Cerebellar cortex (tissue), 1 donor: ENCODE data around the gene CLCN7.
"Not testable (repeated sequence)": the region's sequence is repeated elsewhere in the genome, so short reads cannot be mapped to it uniquely, and the experiment has no call there.

Experiments used
- DNase-seq: peaks from one replicate; pipeline ENCODE4 v3.0.0-alpha.2; 2015; ENCODE audit warnings: low spot score

Gene CLCN7

DNA sequence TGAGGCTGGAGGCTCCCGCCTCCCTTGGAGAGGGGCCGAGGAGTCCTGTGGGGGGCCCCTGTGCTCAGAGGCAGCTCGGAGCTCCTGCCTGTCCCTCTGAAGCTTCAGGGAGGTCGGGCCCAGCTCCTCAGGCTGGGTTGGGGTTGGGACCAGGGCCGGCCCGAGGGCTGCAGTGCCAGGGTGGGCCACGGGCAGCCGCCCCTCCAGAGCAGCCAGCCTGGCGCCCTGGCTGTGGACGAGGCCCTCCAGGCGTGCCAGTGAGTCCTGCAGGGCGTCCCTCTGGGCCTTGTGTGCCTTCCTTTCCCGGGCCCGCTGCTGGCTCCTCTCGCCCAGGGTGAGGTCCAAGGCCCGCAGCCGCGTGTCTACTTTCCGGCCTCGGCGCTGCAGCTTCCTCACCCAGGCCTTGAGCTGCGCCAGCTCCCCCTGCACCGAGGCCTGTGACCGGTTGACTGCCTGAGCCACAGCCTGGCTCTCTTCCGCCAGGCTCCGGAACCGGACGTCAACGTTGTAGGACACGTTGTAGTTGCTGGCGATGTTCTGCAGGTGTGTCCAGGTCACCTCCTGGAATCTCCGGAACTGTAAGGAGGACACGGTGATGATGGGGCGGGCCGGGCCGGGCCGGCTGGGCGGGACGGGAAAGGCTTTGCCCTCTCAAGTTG, 12.7 kb upstream of the CLCN7 start:
- DNase-seq, result no peak

- DNase-seq, result no peak
These were observed 11.9 kb upstream of the CLCN7 start for GRCh38 chr16:1486551-1487390.

DNA sequence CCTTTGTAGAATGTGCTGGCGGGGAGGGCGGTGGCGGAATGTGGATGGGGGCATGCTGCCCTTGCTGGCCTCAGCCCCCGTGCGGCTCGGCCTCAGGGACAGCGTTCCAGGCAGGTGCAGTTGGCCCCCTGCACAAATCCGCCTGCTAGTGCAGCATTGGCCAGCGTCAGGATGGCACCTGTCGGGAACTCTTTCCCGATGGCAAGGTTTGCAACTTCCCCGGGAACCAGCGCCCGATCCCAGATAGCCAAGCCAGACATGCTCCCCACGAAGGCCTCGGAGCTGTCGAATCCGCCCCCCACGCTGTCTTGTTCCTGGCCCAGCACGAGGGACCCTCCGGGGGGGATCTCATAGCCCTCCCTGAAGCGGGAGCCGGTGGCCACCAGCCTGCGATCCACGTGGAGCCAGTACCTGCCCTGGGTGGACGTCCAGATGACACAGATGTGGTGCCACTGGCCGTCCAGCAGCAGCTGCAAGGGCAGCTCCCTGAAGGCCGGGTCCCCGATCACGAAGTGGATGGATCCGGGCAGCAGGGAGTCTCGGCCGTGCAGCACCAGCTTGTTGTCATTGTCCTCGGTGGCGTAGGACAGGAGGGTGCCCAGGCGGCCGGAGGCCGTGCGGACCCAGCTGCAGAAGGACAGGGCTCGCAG, 11.1 kb upstream of the CLCN7 start:
- DNase-seq, result no peak

- DNase-seq, result no peak
These were observed 7.3 kb upstream of the CLCN7 start for GRCh38 chr16:1481906-1482835.

DNA sequence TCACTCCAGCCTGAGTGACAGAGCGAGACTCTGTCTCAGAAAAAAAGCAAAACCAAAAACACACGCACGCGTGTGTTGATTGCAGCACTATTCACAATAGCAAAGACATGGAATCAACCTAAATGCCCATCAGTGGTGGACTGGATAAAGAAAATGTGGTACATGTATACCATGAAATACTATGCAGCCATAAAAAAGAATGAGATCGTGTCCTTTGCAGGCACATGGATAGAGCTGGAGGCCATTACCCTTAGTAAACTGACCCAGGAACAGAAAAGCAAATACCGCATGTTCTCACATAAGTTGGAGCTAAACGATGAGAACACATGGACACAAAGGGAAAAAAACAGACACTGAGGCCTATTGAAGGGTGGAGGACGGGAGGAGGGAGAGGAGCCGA, 4.1 kb upstream of the CLCN7 start:
- DNase-seq, result not testable (repeated sequence)

DNA sequence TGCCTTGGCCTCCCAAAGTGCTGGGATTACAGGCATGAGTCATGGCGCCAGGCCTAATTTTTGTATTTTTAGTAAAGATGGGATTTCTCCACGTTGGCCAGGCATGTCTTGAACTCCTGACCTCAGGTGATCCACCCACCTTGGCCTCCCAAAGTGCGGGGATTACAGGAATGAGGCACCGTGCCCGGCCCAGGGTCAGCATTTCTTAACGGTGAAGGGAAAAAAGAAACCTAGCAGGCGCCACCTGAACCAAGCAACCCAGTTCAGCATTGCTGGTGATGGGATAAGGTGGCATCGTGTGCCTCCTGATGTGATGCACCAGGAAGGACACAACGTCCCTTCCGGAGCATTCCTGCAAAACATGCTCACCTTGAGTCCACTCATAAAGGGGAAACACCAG, 2.2 kb upstream of the CLCN7 start:
- DNase-seq, result no peak

GRCh38 chr16:1475552-1476114, 805 bp upstream of the CLCN7 start:
- DNase-seq, result no peak

DNA sequence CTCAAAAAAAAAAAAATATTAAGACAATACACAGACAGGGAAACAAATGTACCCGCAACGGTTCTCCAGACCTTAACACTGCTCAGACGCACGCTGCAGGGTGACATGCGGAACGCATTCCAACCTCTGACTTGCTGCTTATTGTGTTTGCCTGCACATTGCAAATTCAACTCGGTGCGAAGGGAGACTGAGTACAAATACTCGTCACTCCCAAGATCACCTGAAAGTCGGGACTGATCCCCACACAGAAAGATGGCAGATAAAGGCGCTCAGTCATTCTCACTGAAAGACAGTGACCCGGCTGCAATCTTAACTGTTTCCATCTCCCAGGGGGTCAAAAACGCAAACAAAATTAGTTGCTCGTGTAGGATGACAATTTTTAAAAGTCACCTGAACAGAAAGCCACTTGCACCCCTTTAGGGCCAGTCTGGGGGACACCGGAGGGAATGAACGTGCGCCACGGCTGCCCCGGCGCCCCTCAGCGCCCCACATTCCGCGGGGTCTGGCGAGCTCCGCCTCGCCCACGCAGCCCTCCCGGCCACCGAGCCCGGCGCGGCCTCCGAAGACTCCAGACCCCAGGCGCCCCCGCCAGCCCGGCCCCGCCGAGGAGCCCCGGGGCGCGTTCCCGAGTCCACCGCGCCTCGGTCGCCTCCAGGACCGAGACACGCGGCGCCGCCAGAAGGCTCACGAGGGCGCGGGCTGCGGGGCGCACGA, 589 bp downstream of the CLCN7 start:
- peak; percentile 4 for DNase-seq

DNA sequence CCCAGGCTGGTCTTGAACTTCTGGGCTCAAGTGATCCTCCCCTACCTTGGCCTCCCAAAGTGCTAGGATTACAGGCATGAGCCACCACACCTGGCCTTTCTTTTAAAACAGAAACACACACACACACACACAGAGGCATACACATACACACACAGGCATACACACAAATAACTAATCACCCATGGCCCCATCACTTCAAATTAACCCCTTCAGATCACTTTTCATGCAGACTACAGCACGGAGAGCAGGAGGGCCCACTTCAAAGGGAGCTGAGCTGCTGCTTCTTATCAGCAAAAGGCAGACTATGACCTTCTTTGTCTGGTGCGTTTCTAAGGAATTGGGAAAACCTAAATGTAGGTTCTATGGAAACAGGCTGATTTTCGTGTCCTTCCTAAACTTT, 1.9 kb downstream of the CLCN7 start:
- no peak for DNase-seq

- DNase-seq, result peak; percentile 3
These were observed 3.1 kb downstream of the CLCN7 start for GRCh38 chr16:1471569-1472194.

- no peak for DNase-seq
These were observed 4.2 kb downstream of the CLCN7 start for GRCh38 chr16:1470481-1471251.

DNA sequence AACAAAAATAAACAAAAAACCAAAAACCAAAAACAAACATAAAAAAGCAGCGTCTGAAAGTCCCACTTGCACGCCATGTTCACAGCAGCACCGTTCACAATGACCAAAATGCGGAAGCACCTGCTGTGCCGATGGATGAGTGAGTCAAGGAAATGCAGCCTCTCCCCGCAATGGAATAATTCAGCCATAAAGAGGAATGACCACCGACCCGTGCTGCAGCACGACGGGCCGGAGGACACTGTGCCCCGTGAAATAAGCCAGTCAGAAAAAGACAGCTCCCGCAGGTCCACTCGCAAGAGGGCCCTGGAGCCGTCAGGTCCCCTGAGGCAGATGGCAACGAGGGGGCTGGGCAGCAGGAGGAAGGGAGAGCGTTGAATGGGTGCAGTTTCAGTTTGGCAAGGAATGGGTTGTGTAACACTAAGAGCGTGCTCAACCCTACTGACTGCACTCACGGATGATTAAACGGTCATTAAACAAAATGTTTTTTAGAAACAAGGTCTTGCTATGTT, 5.1 kb downstream of the CLCN7 start:
- no peak for DNase-seq

DNA sequence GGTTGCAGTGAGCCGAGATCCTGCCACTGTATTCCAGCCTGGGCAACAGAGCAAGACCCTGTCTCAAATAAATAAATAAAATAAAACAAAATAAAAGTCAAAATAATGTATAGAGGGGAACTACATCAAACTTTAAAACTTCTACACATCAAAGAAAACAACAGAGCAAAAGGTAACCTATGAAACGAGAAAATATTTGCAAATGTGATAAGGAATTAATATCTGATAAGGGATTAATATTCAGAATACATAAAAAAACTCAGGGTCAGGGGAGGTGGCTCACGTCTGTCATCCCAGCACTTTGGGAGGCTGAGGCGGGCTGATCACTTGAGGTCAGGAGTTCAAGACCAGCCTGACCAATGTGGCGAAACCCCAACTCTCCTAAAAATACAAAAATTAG, 5.7 kb downstream of the CLCN7 start:
- DNase-seq, result not testable (repeated sequence)

- DNase-seq, result no peak
These were observed 6.4 kb downstream of the CLCN7 start for GRCh38 chr16:1468426-1468810.

- no peak for DNase-seq
These were observed 7.8 kb downstream of the CLCN7 start for GRCh38 chr16:1466968-1467521.

DNA sequence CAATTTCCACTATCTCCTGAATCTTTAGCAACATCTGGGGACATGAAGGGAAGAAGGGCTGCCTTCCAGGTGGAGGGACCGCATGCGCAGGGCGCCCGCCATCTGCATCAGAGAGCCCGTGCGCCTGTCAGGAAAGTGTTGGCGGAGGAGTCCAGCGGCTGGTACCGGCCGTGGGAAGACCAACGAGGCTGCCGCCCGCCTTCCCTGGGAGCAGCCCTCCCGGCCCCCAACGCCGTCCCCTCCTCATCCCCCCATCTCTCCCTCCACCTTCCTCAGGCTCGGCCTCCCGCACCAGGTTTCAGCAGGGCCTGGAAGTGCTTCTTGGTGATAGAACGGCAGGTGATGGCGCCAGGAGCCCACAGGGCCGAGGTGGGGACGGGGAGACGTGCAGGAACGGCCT, 8.8 kb downstream of the CLCN7 start:
- DNase-seq, result no peak

DNA sequence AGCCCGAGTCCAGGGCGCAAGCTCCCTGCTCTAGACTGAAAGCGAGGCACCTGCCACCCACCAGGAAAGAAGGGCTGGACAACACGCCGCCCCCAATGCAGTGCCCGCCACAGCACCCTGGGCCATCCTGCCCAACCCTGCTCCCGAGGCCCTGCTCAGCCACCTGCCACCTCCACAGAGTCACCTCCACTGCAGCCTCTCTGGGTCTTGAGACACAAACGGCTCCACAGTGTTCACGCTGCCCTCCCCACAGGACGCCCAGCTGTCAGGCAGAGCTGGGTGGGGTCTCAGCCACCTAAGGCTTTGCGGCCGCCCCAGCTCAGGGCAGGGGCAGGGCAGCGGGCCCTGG, 9.3 kb downstream of the CLCN7 start:
- DNase-seq, result no peak

DNA sequence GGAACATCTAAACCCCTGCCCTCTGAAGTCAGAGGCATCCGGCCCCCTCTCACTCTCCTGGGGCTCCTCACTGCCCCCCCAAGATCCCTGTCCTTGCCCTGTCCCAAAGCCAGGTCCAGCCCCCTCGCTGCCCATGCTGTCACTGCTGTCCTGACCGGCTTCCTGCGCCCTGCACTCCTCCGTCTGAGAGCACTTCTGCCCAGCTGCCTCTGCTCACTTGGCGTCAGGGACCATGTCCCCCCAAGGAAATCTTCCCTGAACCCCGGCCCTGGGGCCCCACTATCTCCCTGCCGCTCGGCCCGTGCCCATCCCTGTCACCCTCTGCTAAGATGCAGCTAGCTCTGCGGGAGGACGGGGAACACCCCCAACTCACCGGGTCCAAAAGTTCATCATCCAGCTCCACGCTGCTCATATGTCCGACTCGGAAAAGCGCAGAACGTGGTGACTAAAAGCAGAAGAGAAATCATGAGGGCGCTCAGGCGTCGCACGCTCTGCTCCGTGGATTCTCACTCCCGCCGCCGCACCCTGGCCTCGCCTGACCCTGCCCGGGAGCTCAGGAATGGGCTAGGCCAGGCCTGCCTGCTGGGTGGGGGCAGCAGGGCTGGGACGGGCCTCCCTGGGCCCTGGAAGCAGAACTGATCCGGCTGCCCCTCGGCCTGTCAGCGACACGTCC, 9.8 kb downstream of the CLCN7 start:
- no peak for DNase-seq
